Measurements from ENCODE around the gene PCDH17.

DNA sequence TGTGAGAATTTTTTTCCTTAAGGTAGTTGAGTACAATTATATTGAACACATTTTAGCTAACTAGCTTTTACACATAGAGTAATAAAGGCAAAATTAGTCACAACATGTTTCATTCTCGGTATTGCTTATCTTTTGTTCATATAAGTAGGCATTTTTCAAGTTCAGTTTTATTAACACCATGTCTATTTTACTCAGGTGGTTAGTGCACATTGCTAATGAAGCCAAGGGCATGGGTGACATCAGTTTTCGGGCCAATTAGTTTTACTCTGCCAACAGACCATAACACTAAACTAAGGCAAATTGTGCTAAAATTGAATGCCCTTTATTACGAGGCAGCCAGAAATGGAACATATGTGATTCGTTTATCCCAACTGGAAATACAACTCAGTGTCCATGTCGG, 19.6 kb upstream of the PCDH17 start:
- TF ChIP-seq, protein P1, sequence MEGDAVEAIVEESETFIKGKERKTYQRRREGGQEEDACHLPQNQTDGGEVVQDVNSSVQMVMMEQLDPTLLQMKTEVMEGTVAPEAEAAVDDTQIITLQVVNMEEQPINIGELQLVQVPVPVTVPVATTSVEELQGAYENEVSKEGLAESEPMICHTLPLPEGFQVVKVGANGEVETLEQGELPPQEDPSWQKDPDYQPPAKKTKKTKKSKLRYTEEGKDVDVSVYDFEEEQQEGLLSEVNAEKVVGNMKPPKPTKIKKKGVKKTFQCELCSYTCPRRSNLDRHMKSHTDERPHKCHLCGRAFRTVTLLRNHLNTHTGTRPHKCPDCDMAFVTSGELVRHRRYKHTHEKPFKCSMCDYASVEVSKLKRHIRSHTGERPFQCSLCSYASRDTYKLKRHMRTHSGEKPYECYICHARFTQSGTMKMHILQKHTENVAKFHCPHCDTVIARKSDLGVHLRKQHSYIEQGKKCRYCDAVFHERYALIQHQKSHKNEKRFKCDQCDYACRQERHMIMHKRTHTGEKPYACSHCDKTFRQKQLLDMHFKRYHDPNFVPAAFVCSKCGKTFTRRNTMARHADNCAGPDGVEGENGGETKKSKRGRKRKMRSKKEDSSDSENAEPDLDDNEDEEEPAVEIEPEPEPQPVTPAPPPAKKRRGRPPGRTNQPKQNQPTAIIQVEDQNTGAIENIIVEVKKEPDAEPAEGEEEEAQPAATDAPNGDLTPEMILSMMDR (conservative IDR thresholded peaks at IDR 0.05; ENCODE audit: low read depth, low read length), result no peak
- no peak for TF ChIP-seq EZH2 (IDR thresholded peaks at IDR 0.05; ENCODE audit: low read length, unreplicated experiment)
